DMS114 treated with DMSO at 0.1 percent for 48 hours (cell line): ENCODE data around the gene ABHD14A.

Experiments
- DNase-seq: peaks from one replicate; lab custom pipeline; 2025; ENCODE audit not compliant: unreplicated experiment; lab: John Stamatoyannopoulos, UW

Gene ABHD14A

DNA sequence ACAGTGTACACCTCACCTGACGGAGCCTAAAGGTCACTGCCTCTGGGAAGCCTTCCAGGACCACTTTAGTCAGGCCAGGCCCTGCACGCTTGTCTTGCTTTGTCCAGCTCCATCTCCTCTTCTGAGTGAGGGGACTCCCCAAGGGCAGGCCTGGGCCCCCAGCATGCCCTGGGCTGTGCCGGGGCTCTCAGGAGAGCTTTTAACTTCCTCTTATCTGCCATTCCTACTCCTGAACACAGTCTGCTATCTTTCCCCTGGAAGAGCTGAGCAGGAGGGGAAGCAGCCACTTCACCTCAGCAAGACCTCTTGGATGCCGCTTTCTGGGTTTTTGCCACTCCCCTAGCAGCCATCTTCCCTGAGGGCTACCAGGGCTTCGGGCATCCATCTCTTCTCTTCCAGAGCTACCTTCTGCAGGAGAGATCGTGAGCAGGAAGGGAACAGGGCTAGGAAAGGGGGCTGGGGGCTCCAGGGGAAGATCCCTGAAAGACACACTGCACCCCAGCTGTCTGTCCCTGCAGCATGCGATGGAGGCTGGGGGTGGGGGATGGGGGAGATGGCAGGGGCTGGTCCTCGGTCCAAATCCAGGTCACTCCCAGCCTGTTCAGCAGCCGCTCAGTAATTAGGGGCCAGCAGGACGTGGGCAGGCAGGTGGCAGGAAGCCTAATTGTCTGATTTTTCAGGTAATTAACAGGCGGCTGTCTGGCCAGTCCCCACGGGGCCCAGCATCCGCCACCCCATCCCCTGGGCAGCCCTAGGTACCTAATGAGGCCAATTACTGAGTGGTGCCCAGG is 40.8 kb downstream of the ABHD14A start:
- DNase-seq, result no peak

DNA sequence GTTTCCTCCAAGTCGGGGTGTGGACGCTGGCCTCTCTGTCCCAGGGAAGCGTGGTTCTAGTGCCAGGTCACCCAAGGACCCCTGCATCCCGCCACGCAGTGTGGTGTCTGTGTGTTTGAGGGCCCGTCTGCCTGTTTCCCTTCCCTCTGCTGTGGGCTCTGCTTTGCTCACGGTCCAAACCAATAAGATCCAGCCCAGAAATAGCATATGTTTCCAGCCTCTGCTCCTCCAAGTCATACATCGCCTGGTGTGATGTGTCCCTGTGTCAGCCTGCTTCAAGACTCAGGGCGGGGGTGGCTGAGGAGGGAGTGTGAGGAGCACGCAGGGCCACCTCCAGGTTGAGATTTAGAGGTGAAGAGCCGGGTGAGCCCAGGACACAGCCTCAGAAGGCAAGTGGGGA is 42.7 kb downstream of the ABHD14A start:
- DNase-seq, result no peak

DNA sequence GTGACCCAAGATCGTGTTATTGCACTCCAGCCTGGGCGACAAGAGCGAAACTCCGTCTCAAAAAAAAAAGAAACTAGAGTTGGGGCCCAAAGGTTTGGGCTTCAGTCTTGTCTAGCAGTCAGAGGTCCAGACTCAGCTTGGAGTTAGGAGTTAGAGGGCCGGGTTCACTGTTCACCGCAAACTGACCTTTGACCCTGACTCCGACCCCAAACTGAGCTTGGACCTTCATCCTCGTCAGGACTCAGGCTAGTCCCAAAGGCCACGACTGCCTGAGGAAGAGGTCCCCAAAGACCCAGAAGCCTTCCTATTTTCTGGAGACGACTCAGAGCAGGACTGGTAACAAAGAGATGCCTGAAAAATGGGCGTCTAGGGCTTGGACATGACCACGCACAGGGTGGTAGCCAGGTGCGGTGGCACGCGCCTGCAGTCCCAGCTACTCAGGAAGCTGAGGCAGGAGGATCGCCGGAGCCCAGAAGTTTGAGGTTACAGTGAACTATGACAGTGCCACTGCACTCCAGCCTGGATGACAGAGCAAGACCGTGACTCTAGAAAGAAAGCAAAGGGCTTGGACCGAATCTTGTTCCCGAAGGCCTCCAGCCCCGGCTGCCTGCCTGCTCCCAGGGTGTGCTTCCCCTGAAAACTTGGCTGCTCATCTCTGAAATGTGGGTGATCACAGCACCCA is 43.6 kb downstream of the ABHD14A start:
- DNase-seq, result no peak

DNA sequence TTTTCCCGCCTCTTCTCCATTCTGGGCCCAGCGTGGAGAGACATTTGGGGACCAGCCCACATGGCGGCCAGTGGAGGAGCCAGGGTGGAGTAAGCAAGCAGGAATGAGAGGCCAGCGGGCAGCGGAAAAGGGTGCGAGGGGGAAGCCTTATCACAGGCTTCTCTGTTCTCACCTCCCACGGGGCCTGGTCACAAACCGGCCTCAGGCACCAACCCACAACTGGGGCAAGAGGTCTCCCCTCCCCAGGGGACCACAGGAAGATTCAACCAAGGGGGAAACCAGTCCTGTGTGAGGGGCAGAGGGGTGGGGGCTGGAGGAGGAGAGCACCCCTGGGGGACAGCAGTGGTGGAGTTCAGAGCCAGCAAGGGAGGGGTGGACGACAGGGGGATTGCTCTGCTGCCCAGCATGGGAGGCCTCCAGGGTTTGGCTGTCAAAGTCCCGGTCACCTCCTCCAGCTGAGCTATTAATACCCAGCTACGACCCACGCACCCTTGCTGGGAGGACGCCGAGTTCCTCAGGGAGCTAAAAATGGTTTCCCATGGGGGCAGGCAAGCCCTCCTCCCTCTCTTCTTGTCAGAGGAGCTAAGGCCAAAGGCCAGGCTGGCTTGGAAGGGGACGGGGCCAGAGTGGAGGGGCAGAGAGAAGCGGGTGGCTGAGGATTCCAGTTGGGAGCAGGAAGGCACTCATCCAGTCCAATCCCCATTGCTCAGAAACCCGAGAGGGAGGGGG is 44.7 kb downstream of the ABHD14A start:
- DNase-seq, result no peak

DNA sequence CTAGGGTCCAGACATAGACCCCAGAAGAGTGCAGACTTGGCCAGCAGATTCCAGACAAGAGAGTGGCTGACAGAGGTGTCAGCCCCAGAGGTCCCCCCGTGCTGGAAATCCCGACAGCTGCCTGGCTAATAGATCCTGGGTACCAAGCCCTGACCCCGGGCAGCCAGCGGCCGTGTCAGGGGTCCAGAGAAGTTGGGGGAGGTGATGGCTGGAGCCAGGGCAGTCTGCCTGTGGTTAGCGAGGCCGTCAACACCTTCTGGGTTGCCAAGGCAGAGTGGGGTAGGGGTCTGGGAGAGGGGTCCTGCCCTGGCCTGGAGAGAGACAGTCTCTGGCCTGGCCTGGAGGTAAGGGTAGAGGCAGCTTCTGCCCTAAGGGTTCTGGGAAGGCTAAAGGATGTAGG is 45.9 kb downstream of the ABHD14A start:
- DNase-seq, result no peak

DNA sequence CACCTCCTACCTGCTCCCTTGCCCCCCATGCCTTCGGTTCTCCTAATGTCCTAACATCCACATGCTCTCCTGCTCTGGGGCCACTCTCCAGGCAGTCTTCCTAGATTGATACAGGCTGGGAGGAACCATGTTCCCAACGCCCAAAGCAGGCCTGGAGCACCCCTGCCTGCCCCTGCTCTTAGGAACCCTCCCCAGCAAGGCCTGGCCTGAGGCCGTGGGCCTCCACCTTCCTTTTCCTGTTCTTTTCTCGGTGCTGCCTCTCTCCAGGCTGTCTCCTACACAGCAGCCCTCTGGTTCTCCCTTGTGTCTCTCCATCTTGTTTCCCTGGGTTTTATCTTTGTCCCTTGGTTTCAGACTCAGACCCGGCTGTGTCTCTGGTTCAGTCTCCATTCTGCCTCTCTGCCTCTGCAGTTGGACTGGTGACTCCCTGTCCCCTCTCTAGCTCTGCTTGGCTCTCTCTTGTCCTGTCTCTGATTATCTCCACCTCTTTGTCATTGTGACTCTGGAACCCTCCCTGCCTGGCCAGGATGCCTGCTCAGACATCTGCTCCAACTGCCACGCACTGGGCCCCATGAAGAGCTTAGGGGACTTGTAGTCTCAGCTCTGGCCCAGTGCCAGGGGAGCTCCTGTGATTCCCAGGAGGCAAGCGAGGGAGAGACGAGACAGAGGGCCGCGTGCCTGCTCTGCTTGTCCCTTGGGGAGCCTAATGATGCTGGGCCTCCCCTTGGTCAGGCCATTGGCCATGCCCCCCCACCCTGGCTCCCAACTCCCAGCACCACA is 46.8 kb downstream of the ABHD14A start:
- DNase-seq, result no peak

DNA sequence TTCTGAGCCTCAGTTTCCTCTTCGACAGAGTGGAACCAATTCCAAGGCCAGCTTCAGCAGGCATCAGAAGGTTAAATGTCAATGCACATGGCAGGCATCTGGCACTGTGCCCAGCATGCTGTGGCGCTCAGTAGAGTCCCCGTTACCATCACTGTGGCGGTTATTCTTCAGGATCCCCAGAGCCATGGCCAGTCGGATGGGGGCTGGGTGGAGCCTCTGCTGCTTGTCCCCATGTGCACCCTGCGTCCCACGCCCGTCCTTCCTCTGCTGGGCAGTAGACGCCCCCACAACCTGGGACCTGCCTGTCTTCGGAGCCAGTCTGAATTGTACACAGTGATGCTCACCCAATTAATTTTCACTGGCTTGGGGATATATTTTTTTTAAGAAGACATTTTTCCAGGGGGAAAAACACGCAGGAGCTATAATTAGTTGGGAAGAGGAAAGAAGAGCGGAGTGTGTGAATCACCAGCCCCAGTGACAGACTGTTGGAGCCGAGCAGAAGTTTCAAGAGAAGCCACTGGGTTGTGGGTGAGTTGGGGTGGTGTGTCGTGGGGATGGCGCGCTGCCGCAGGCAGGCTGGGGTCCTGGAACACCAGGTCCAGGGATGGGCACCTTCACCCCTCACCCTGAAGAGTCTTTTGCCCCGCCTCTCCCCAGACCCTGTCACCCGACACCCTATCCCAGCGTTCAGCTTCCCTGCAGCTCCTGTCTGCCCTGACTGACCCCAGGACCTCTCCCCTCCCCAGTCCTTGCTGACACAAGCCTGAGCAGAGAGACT is 47.6 kb downstream of the ABHD14A start:
- DNase-seq, result no peak

DNA sequence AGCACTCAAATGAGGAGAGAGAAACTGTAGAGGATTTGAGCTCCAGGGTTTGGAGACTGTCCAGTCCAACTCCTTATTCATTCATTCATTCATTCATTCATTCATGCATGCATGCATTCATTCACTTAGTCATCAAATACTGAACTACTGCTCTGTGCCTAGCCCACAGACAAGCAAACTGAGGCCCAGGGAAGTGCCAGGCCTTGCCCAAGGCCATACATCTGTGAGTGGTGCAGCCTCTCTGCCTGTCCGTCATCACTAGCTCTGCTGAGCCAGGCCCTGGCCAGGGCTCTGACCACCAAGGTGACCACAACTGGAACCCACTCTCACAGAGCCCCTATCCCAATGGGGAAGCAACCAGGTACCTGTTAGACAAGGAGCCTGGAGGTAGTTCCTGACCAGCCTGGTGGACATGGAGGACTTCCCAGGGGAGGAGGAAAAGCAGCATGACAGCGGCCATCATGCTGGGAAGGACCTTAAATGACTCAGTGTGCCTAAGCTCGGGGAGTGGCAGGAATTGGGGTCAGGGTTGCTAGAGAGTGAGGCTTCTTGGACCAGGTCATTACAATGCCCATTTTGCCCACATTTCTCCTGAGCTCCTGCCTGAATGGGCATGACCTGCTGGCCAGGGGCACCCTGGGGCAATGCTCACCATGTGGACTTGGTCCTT is 48.4 kb downstream of the ABHD14A start:
- no peak for DNase-seq

DNA sequence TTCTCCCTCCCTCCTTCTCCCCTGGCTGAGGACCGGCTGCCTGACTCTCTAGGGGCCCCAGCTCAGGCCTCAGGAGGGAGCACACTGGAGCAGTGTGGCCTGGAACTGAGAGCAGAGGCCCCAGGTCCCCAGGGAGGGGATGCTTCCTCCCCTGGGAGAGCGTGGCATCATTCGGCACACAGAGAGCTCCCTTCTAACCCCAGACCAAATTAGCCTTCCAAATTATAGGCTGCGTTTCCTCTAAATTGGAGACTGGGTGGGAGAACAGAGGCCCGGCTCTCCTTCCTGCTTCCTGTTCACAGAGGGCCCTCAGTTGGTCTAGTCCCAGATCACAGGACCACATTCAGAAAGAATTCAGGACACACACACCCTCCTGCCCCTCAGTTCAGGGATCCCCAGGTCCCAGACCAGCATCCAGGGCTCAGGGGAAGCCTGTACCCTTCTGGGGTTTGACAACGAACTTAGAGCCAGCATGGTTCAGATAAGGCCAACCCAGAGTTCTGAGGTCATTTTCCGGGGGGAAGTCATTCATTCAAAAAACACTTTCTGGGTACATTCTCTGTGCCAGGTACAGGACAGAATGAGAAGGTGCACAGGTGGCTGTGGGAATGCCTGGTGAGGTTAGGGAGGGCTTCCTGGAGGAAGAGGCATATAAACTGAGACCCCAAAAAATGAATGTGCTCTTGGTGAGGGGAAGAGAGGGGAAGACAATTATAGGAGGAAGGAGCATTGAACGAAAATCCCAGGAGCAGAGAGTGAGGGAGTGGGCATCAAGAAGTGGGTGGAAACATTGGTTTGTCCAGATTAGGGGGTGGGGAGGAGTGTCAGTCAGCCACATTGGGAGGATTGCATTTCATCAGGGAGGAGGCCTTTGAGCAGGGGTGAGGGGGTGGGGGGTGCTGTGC is 49.2 kb downstream of the ABHD14A start:
- DNase-seq, result no peak

DNA sequence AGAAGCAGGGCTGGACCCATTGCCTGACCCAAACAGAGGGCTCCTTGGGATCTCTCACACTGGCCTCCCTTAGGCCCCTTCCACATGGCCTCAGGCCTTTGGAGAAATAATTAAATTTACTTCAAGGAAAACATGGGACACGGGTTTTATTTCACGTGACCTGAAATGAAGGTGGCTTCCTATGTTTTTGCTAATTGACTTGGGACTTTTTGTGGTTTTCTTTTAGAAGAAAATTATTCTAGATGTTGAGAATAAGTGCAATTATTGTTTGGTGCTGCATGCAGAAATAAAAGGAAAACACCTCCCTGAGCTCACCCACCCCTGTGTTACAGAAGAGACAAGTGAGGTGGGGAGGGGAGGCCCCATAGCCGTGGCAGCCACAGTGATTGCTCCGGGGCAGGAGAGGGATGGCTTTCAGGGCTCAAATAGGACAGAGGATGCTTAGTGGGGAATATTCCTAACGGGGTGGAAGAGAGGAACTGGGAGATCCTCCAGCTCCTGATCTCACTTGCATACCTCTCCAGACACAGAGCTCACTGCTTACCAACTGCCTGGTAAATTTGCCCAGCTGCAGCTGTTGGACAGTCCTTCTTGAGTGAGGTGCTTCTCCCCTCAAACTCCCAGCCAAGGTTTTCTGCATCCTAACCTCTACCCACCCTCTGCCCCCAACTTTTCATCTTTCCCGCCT is 50.0 kb downstream of the ABHD14A start:
- no peak for DNase-seq

DNA sequence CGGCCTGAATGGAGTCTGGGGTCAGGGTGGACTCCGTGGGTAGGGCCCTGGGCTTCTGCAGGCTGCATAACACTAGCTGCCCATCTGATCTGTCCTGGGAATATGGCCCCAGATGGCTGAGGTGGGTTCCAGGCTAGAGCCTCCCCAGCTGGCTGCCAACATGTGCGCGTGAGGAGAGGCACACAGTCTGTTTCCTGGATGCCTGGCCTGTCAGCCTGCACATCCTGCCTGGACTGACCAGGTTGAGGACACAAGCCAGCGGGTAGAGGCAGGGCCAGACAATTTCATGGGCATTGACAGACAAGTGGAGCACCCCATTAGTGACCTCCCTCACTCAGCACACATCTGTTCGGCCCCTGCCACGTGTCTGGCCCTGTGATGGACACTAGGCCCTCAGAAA is 50.6 kb downstream of the ABHD14A start:
- no peak for DNase-seq

DNA sequence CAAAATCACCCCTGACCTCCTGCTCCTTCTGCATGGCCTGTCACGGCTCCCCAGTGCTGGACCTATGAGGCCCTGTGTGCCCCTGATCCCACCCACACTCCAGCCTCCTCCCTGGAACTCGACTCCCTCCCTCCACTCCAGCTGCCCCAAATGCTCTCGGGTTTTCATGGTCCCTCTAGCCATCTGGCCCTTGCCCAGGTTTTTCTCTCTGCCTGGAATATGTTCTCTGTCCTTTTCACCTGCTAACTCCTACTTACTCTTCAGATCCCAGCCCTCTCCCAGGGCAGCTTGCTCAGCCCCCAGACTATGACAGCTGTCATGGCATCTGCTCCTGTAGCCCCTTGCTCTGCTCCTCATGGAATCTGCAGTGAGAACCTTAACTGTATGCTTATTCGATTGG is 51.2 kb downstream of the ABHD14A start:
- DNase-seq, result no peak

DNA sequence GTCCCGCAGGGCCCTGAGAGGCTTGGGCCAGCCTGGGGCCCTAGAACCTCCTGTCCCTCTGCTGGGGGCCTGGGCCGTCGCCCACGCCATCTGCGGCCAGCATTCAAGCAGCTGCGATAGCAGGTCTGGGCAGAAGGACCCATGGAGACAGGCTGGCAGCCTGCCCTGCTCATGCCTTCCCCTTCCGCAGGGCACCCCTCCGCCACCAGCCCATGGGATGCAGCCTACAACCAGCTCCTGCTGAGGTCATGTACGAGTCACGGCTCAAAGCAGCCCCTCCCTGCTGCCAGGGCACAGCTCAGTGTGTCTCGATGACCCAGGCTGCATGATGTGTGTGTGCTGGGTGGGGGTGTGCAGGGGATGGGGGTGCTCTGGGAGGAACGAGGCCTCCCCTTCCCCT is 53.7 kb downstream of the ABHD14A start:
- no peak for DNase-seq

DNA sequence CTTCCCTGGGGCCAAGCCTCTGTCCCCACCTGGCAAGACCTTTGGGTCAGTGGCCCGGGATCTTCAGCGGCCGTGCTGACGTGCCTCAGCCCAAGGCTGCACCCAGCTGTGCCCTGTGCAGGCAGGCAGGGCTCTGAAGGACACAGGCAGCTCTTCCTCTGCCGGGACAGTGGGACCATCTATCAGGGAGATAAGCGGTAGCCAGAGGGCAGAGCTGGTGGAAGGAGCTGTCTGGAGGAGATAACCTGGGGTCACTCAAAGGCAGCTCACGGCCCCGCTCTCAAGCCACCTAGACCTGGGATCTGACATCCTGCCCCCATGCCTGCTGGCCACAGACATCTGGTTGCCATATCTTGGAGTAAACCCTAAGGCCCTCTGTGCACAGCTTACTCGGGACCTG is 54.2 kb downstream of the ABHD14A start:
- no peak for DNase-seq

DNA sequence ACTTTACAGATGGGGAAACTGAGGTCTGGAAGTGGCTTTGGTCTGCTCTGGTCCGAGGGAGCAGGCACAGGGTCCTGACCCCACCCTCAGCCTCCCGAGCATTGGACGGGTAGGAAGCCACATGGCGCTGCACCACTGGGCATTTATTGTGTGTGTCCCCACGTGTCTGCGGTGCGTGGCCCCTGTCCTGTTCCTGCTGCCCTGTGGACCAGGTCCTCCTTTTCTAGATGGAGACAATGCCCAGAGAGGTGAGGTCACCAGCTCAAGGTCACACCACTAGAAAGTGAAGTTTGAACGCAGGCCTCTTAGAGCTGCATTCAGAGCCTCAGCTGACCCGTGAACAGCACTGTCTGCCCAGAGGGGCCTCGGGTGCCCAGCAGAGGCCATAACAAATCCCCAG is 54.7 kb downstream of the ABHD14A start:
- DNase-seq, result no peak
